ENCODE results near the gene B3GAT1.

The B3GAT1 gene

DNA sequence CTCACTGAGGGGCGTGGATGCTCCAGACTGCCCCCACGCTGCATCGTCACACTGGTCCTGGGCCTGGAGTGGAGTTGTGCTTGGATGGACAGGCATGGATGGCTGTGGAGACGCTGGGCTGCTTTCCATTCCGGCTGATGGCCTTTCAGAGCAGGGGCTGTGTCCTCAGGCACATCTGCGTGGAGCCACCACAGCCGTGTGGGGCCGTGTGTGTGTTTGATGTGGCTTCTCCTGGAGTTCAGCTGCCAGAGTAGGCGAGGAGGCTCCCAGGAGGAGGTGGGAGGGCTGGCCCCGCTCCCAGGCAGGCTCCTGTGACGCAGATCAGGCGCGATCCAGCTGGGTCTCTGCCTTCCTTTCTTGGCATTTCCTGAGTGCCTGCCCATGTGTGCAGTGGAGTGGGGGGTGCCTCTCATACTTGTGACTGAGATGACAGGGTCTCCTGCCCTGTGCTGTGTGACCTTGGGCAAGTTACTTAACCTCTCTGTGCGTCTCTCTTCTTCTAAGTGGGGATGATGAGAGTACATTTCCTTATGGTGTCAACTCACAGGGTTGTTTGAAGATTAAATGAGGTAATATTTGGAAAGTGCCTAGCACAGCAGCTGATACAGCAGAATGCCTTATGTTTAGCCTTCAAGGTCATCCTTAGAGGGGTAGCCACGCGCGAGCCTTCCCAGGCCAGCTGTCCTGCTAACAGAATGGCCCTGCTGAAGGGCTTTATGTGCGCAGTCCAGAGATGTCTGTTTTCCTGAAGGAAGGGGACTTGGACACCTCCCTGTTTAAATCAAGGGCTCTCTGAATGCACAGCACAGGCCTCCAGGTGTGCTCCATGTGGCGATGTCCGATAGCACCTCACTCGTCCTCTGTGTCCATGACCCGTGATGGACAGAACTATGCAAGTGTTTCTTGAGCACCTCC is 46.8 kb downstream of the B3GAT1 start:
- in situ Hi-C loops (cut with MboI; ENCODE audit: low pct_unique_long_range_greater_than_20kb, low sequenced_read_pairs, unreplicated experiment) = no loop called here
- no peak for DNase-seq (ENCODE audit: low spot score)
- TF ChIP-seq, protein P1, sequence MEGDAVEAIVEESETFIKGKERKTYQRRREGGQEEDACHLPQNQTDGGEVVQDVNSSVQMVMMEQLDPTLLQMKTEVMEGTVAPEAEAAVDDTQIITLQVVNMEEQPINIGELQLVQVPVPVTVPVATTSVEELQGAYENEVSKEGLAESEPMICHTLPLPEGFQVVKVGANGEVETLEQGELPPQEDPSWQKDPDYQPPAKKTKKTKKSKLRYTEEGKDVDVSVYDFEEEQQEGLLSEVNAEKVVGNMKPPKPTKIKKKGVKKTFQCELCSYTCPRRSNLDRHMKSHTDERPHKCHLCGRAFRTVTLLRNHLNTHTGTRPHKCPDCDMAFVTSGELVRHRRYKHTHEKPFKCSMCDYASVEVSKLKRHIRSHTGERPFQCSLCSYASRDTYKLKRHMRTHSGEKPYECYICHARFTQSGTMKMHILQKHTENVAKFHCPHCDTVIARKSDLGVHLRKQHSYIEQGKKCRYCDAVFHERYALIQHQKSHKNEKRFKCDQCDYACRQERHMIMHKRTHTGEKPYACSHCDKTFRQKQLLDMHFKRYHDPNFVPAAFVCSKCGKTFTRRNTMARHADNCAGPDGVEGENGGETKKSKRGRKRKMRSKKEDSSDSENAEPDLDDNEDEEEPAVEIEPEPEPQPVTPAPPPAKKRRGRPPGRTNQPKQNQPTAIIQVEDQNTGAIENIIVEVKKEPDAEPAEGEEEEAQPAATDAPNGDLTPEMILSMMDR (IDR thresholded peaks at IDR 0.05; ENCODE audit: extremely low read depth, insufficient read depth, missing control alignments) = no peak

DNA sequence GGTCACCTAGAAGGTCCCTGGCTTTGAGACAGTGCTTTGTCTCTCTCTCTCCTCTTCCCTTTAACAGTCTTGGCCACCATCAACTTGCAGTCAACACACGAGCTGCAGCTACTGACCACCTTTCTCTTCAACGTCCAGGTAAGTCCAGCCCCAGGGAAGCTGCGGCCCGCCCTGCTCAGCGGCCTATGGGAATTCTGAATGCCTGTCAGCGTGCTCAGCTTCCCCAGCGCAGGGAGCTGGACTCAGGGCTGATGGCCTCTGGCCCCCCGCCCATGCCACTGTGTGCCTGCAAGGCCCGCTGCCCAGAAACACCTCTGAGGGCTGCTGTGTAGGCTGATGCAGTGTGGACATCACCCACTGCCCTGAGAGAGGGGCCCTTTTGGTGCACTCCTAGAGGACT is 47.8 kb downstream of the B3GAT1 start:
- in situ Hi-C loops (cut with MboI; ENCODE audit: low pct_unique_long_range_greater_than_20kb, low sequenced_read_pairs, unreplicated experiment) = no loop called here
- TF ChIP-seq, protein P1 (IDR thresholded peaks at IDR 0.05; ENCODE audit: extremely low read depth, insufficient read depth, missing control alignments) = no peak

DNA sequence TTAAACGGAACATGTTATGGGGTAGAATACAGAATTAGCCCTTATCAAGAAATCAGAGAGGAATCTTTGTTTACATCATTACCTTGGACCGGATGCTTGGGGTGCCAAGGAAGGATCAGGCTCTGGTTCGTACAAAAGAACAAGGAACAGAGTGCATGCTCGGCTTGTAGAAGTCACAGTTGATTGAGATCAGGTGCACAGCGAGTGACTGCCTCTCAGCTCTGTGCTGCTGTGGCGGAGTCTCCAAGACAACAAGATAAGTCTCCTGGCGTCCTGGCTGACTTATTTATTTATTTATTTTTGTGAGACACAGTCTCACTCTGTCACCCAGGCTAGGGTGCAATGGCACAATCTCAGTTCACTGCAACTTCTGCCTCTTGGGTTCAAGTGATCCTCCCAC is 48.5 kb downstream of the B3GAT1 start:
- DNase-seq (ENCODE audit: low spot score) = no peak
- in situ Hi-C loops (cut with MboI; ENCODE audit: low pct_unique_long_range_greater_than_20kb, low sequenced_read_pairs, unreplicated experiment) = no loop called here
- TF ChIP-seq, protein P1 (IDR thresholded peaks at IDR 0.05; ENCODE audit: extremely low read depth, insufficient read depth, missing control alignments) = no peak

More for the DNA sequence above, 47.8 kb downstream of the B3GAT1 start:
- no peak for DNase-seq (ENCODE audit: low spot score)

DNA sequence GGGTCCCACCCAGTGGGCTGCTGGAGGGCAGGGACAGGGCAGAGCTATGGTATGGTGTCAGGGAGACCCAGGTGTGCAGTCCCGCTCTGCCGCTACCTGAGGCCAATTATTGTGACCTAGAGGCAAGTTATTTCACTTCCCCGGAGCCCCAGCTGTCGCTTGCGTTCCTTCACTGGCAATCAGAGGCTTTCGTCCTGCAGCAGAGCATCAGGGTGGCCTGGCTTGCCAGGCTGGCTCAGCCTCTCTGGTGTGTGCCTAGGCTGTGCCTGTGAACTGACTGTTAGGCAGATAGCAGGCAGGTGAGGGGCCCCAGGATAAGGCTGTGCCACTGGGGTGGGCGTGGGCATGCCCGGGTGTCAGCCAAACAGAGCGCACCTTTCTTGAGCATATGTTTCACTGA is 48.9 kb downstream of the B3GAT1 start:
- DNase-seq (ENCODE audit: low spot score) = no peak
- TF ChIP-seq, protein P1 (IDR thresholded peaks at IDR 0.05; ENCODE audit: extremely low read depth, insufficient read depth, missing control alignments) = no peak
- in situ Hi-C loops (cut with MboI; ENCODE audit: low pct_unique_long_range_greater_than_20kb, low sequenced_read_pairs, unreplicated experiment) = no loop called here

DNA sequence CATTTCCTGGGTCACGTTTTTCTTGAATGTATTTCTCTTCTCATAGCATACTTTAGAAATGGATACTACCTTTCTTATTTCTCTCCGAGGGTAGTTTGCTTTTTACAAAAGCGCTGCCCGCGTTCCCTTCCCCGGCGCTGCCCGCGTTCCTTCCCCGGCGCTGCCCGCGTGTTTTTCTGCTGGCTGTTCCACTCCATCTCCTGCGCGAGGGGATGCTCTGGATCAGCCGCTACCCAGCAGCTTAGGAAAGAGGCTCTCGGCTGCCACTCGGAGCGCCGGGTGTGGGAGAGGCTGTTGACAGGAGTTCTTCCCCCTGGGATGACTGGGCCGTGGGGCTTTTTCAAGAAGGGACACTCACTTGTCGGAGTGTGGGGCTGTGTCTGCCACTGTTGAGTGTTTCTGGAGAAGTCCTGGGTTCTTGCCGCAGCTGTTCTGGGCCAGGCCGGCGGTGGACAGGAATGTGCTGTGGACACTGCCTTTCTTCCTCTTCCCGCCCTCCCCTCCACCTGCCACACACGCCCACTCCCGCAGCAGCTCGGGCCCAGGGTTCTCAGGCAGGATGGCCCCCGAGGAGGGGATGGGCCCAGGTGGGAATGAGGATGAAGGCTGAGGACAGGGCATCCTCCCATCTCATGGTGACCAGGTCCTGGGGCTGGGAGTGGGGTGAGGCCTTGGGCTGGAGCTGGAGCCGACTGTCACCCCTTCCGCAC is 49.7 kb downstream of the B3GAT1 start:
- in situ Hi-C loops (cut with MboI; ENCODE audit: low pct_unique_long_range_greater_than_20kb, low sequenced_read_pairs, unreplicated experiment) = no loop called here
- DNase-seq (ENCODE audit: low spot score) = no peak
- TF ChIP-seq, protein P1 (IDR thresholded peaks at IDR 0.05; ENCODE audit: extremely low read depth, insufficient read depth, missing control alignments) = no peak

DNA sequence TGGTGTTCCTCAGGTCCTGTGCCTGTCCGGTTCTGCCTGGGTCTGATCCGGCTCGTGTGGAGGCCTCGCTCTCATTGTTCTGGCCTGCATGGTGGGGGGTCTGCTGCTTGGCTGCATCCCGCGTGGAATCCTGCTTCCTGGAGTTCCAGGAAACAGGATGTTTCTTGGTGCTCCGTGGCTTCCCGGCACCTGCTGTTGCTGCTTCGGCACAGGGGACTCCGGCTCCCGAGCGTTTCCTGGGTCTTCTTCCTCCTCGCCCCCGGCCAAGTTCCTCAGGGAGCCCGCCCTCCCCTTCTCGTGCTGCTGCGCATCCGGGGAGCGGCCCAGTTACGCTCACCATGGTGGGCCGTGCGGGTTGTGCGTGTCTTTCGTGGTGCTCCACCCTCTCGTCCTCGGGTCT is 50.4 kb downstream of the B3GAT1 start:
- in situ Hi-C loops (cut with MboI; ENCODE audit: low pct_unique_long_range_greater_than_20kb, low sequenced_read_pairs, unreplicated experiment) = no loop called here

More for the DNA sequence above, 50.4 kb downstream of the B3GAT1 start:
- no peak for DNase-seq (ENCODE audit: low spot score)
- TF ChIP-seq, protein P1 (IDR thresholded peaks at IDR 0.05; ENCODE audit: extremely low read depth, insufficient read depth, missing control alignments) = no peak
